Body of pancreas (tissue), 4 donors: Measurements from ENCODE around the gene FCRL3. TPM values are rescaled to one million over a fixed set of nuclear protein-coding genes. Genes with fewer than 3 reads are reported as not detected.
"Not testable (repeated sequence)": the region's sequence is repeated elsewhere in the genome, so short reads cannot be mapped to it uniquely, and the experiment has no call there.

Experiments used
- ATAC-seq: fragments of 150-250 bp; one replicate; pipeline ENCODE4 v1.9.1; 2016
- DNase-seq, 4 donors: peaks; one replicate each; pipeline ENCODE4 v3.0.0-alpha.2; 2019
- H3K27ac ChIP-seq, 4 donors: fragments of 200-600 bp; sonication (generic); 1 replicate in 3 of 4; 2 replicates in 1 of 4; pipeline versions ENCODE4 v1.5.1 to v1.6.1; 2016 to 2019; ENCODE audit warnings: mild to moderate bottlenecking in 1 of 4, mixed read lengths in 1 of 4, moderate library complexity in 1 of 4
- H3K27me3 ChIP-seq, 2 donors: fragments of 200-600 bp; sonication (generic); one replicate each; pipeline ENCODE4 v1.6.0; 2016; ENCODE audit warnings: mild to moderate bottlenecking in 1 of 2
- H3K36me3 ChIP-seq, 2 donors: fragments of 200-600 bp; sonication (generic); replicated peaks in 1 of 2; 2 replicates each; pipeline ENCODE4 v1.5.1; 2016; ENCODE audit warnings: low read depth in 2 of 2; ENCODE audit not compliant: insufficient read depth in 1 of 2
- H3K4me1 ChIP-seq: fragments of 200-600 bp; sonication (generic); one replicate; pipeline ENCODE4 v1.6.0; 2016
- H3K4me3 ChIP-seq, 2 donors: fragments of 200-600 bp; sonication (generic); 1 replicate in 1 of 2; 2 replicates in 1 of 2; pipeline ENCODE4 v1.5.1; 2016 to 2019
- H3K9me3 ChIP-seq, 3 donors: fragments of 200-600 bp; sonication (generic); 1 replicate in 2 of 3; 2 replicates in 1 of 3; pipeline ENCODE4 v1.5.1; 2016
- CTCF ChIP-seq, 7 experiments: fragments of 450-650 bp in 4 of 7; fragments of 200-600 bp in 3 of 7; sonication (generic) in 3 of 7; IDR thresholded peaks; one replicate each; pipeline ENCODE4 v1.5.1; 2016 to 2019; ENCODE audit warnings: antibody characterized with exemption in 7 of 7
- POLR2A ChIP-seq, 3 donors: fragments of 450-650 bp; IDR thresholded peaks; one replicate each; pipeline ENCODE4 v1.6.1; 2016; ENCODE audit warnings: antibody characterized with exemption in 3 of 3, mild to moderate bottlenecking in 2 of 3
- WGBS, 2 donors: methylation state at CpG; one replicate each; pipeline ENCODE4 v1.1.5; 2017; 5-methylcytosine and 5-hydroxymethylcytosine counted together
- intact Hi-C: fragments of 100-400 bp; cut with DNase I; formaldehyde crosslinking; loops from one replicate; pipeline ENCODE4 v1.15.1; 2023
- total RNA-seq, 2 donors: library from RNA; depleted of rRNA; stranded (reverse); fragments of >200 nt; gene quantifications; one replicate each; pipeline ENCODE4 v1.1.0, GENCODE V29; 2016

FCRL3 gene
- not detected for total RNA-seq

DNA sequence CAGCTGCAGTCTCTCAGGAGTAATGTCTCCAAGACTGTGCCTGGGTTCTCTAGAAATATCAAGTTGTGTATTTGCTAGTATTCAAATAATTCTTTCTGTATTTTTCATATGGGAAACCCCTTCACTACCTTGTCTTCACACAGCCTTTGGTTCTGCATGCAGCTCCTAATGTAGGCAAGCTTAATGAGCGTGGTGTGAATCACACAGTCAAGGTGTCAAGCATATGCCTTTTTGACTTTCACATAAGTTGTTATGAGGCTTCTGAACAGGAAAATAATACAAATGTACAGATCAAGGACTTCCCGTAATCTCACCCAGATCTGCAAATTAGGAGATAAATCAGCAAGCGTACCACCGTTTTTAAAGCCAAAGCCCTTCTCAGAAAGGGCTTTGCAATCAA lies at the start of gene FCRL3:
Gene FCRL3 (minus strand): TSS at position 38 of the 400 bp plus-strand sequence. CDS start 280 bp downstream, outside the sequence.
- no peak for DNase-seq
- H3K36me3 ChIP-seq = no peaks in the 10 kb centered on the region
- H3K9me3 ChIP-seq = no peaks in the 10 kb centered on the region
- no peaks in the 10 kb centered on the region for H3K4me1 ChIP-seq
- H3K4me3 ChIP-seq = no peak within 1 kb of the TSS
- TF ChIP-seq POLR2A (IDR thresholded peaks at IDR 0.05) (no peak), CTCF (IDR thresholded peaks at IDR 0.05) (no peak)
- 65 to 76% methylated on average over 4 of the region's 4 CpGs for WGBS, 2 donors
- no peaks in the 10 kb centered on the region for H3K27me3 ChIP-seq
- intact Hi-C loops = no loop called here
- ATAC-seq = no peak
- no peak within 1 kb of the TSS for H3K27ac ChIP-seq

DNA sequence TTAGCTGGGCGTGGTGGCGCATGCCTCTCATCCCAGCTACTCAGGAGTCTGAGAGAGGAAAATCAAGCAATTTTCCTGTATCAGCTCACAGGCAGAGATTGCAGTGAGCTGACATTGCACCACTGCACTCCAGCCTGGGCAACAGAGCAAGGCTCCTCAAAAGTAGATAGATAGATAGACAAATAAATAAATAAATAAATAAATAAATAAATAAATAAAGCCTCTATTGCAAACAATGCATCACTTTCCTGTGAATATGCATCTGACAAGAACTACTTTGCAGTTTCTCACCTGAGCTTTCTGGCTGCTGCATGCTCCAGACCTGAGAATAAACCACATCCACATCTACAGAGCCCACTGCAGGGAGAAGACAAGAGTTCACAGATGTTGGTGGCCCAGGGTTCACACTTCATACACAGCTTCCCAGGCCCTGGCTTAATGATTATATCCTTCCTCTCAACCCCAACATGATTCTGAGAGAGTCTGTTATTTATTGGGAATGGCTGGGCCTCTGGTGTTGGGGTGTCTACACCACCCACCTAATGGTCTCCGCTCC lies 47.8 kb upstream of the FCRL3 start:
- Histone ChIP-seq H3K4me1 (no peaks in the 10 kb centered on the region), H3K27ac (no peak overlapping the region), H3K27me3 (peaks cover 0 to 4% of the 10 kb centered on the region in 2 donors), H3K4me3 (no peak overlapping the region), H3K36me3 (no peaks in the 10 kb centered on the region), H3K9me3 (no peaks in the 10 kb centered on the region)
- DNase-seq = no peak
- intact Hi-C loops = no loop called here
- TF ChIP-seq CTCF (IDR thresholded peaks at IDR 0.05) = no peak
- WGBS, 2 donors = 84 to 91% methylated on average over 3 of the region's 3 CpGs
- no peak for ATAC-seq

GRCh38 chr1:157739229-157739901 lies 38.8 kb upstream of the FCRL3 start:
- H3K4me3 ChIP-seq = no peak overlapping the region
- intact Hi-C loops = no loop called here
- no peak for DNase-seq
- ATAC-seq = no peak
- peaks cover 0 to 4% of the 10 kb centered on the region in 2 donors for H3K27me3 ChIP-seq
- no peaks in the 10 kb centered on the region for H3K4me1 ChIP-seq
- peaks cover 0 to 7% (median 0%) of the 10 kb centered on the region in 3 donors for H3K9me3 ChIP-seq
- WGBS, 2 donors = 27 to 41% methylated on average over 5 of the region's 5 CpGs
- TF ChIP-seq POLR2A (IDR thresholded peaks at IDR 0.05) = no peak
- no peak for TF ChIP-seq CTCF (IDR thresholded peaks at IDR 0.05)
- H3K27ac ChIP-seq = no peak overlapping the region
- no peaks in the 10 kb centered on the region for H3K36me3 ChIP-seq

- H3K27me3 ChIP-seq, H3K4me3 ChIP-seq, H3K9me3 ChIP-seq, H3K36me3 ChIP-seq, intact Hi-C loops, H3K4me1 ChIP-seq, ATAC-seq, H3K27ac ChIP-seq, DNase-seq: not testable (repeated sequence)
- 56 to 84% methylated on average over 5 of the region's 5 CpGs for WGBS, 2 donors
Measured at GRCh38 chr1:157735991-157736390, 35.4 kb upstream of the FCRL3 start.

DNA sequence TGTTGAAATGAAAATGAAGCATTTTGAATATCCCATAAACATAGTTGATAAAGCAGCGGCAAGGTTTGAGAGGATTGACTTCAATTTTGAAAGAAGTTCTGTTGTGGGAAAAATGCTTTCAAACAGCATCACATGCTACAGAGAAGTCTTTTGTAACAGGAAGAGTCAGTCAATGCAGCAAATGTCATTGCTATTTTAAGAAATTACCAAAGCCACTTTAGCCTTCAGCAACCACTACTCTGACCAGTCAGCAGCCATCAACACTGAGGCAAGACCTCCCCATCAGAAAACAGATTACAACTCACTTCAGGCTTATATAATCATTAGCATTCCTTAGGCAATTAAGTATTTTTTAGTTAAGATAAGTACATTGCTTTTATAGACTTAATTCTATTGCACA lies 33.8 kb upstream of the FCRL3 start:
- DNase-seq (peak in 1 of 4 donors; percentile 4), ATAC-seq (no peak)
- no peaks in the 10 kb centered on the region for H3K4me1 ChIP-seq
- intact Hi-C loops = no loop called here
- no peak overlapping the region for H3K27ac ChIP-seq
- H3K9me3 ChIP-seq = peaks cover 0 to 7% (median 0%) of the 10 kb centered on the region in 3 donors
- H3K27me3 ChIP-seq = no peaks in the 10 kb centered on the region
- TF ChIP-seq POLR2A (IDR thresholded peaks at IDR 0.05) (no peak), CTCF (IDR thresholded peaks at IDR 0.05) (no peak)
- H3K36me3 ChIP-seq = no peaks in the 10 kb centered on the region
- no peak overlapping the region for H3K4me3 ChIP-seq
- 75 to 80% methylated on average over 1 of the region's 1 CpG for WGBS, 2 donors
